HepG2 (cell line): ENCODE data around the gene HBA1. TPM values are rescaled to one million over a fixed set of nuclear protein-coding genes. Genes with fewer than 3 reads are reported as not detected.

ENCODE experiments used
- ATAC-seq: fragments of 200-7000 bp; cut with Tn5 transposase; 3 replicates; pipeline ENCODE4 v1.9.1; 2020; ENCODE audit warnings: mild to moderate bottlenecking, moderate library complexity
- BruUV-seq: library from RNA; stranded (reverse); fragments of 400-500 nt; replicated peaks from 2 replicates; lab custom pipeline; 2021; lab: Mats Ljungman, UMichigan
- CTCF ChIA-PET: fragments of 300-600 bp; formaldehyde crosslinking; extraction: SDS; loops from one replicate; lab custom pipeline; 2021; ENCODE audit warnings: low total read pairs, inconsistent platforms, low intra/inter-chr PET ratio; lab: Yijun Ruan, JAX
- POLR2A ChIA-PET: fragments of 350-600 bp; sonication (Branson Sonifier 250); formaldehyde crosslinking; loops from one replicate; lab custom pipeline; 2020; ENCODE audit warnings: antibody characterized with exemption, inconsistent platforms; lab: Yijun Ruan, JAX
- DNase-seq: peaks from one replicate; pipeline ENCODE4 v3.0.0-alpha.2; 2015; ENCODE audit warnings: low spot score
- FAIRE-seq: peaks from 3 replicates; lab custom pipeline; 2011; peaks lifted over from hg19 to GRCh38; lab: Jason Lieb, UNC
- H2AFZ ChIP-seq: one replicate; pipeline ENCODE4 v1.6.1; 2011; ENCODE audit warnings: low read length, inconsistent platforms
- H3K27ac ChIP-seq: fragments of 300-600 bp; 3 replicates; pipeline ENCODE4 v1.8.0; 2011; ENCODE audit warnings: mixed run types, mild to moderate bottlenecking, mixed read lengths, low read length, inconsistent platforms; ENCODE audit not compliant: insufficient read depth; ENCODE audit errors: extremely low read length
- H3K27me3 ChIP-seq, 2 experiments: fragments of 200-600 bp in 1 of 2; 2 replicates in 1 of 2; 3 replicates in 1 of 2; pipeline versions ENCODE4 v1.6.0 to v1.8.0; 2011; ENCODE audit warnings: low read length in 2 of 2, mild to moderate bottlenecking in 2 of 2, moderate library complexity in 2 of 2, inconsistent platforms in 1 of 2; ENCODE audit not compliant: insufficient read depth in 2 of 2, control insufficient read depth in 1 of 2
- H3K36me3 ChIP-seq, 2 experiments: fragments of 200-600 bp in 1 of 2; replicated peaks in 1 of 2; 2 replicates in 1 of 2; 3 replicates in 1 of 2; pipeline versions ENCODE4 v1.5.1 to v1.8.0; 2011; ENCODE audit warnings: low read length in 2 of 2, inconsistent platforms in 1 of 2; ENCODE audit not compliant: insufficient read depth in 2 of 2, control insufficient read depth in 1 of 2
- H3K4me1 ChIP-seq: 2 replicates; pipeline ENCODE4 v1.5.1; 2012; ENCODE audit warnings: low read length, inconsistent platforms; ENCODE audit not compliant: insufficient read depth
- H3K4me2 ChIP-seq: 2 replicates; pipeline ENCODE4 v1.6.0; 2011; ENCODE audit warnings: low read depth, low read length, inconsistent platforms
- H3K4me3 ChIP-seq, 3 experiments: fragments of 200-600 bp in 1 of 3; sonication (generic), shearing (Covaris generic) in 1 of 3; replicated peaks in 1 of 3; 2 replicates each; pipeline ENCODE4 v1.5.1; 2011 to 2016; ENCODE audit warnings: low read length in 3 of 3, inconsistent platforms in 2 of 3, low read depth in 2 of 3, mild to moderate bottlenecking in 2 of 3, control low read depth in 1 of 3, mixed read lengths in 1 of 3; ENCODE audit not compliant: insufficient read depth in 1 of 3
- H3K79me2 ChIP-seq: one replicate; pipeline ENCODE4 v1.6.1; 2011; ENCODE audit warnings: low read length, inconsistent platforms; ENCODE audit not compliant: insufficient read depth
- H3K9ac ChIP-seq: 2 replicates; pipeline ENCODE4 v1.6.0; 2011; ENCODE audit warnings: mild to moderate bottlenecking, low read depth, low read length, inconsistent platforms; ENCODE audit not compliant: insufficient read depth
- H3K9me3 ChIP-seq: 2 replicates; pipeline ENCODE4 v1.5.1; 2012; ENCODE audit warnings: mild to moderate bottlenecking, low read length
- H4K20me1 ChIP-seq: 2 replicates; pipeline ENCODE4 v1.6.0; 2011; ENCODE audit warnings: inconsistent platforms, mild to moderate bottlenecking, low read length, moderate library complexity; ENCODE audit not compliant: insufficient read depth
- AKAP8 ChIP-seq: sonication (generic); formaldehyde crosslinking; IDR thresholded peaks from 2 replicates; pipeline ENCODE4 v1.5.1; 2020; ENCODE audit warnings: mild to moderate bottlenecking, missing genetic modification reagents
- ATF1 ChIP-seq: IDR thresholded peaks from 2 replicates; pipeline ENCODE4 v1.6.1; 2016; ENCODE audit warnings: mild to moderate bottlenecking, control low read depth
- JARID2 ChIP-seq: sonication (generic); formaldehyde crosslinking; IDR thresholded peaks from 2 replicates; pipeline ENCODE4 v1.8.1; 2023; ENCODE audit warnings: missing genetic modification reagents, inconsistent platforms; ENCODE audit not compliant: insufficient replicate concordance
- MED13 ChIP-seq: sonication (generic); formaldehyde crosslinking; IDR thresholded peaks from 2 replicates; pipeline ENCODE4 v1.5.0; 2020; ENCODE audit warnings: missing genetic modification reagents
- PRPF4 ChIP-seq: fragments of 200-400 bp; formaldehyde crosslinking; IDR thresholded peaks from 2 replicates; pipeline ENCODE4 v1.6.1; 2016; ENCODE audit warnings: low read length, low read depth; ENCODE audit not compliant: poor library complexity, severe bottlenecking
- ZNF234 ChIP-seq: sonication (generic); formaldehyde crosslinking; conservative IDR thresholded peaks from 2 replicates; pipeline ENCODE4 v1.5.1; 2020; ENCODE audit warnings: mild to moderate bottlenecking, missing genetic modification reagents
- ZNF703 ChIP-seq: sonication (generic); formaldehyde crosslinking; IDR thresholded peaks from 2 replicates; pipeline ENCODE4 v1.5.1; 2020; ENCODE audit warnings: missing genetic modification reagents, mild to moderate bottlenecking, moderate library complexity, borderline replicate concordance
- ZNF883 ChIP-seq: sonication (generic); formaldehyde crosslinking; IDR thresholded peaks from 2 replicates; pipeline ENCODE4 v1.5.1; 2020; ENCODE audit warnings: mild to moderate bottlenecking, missing genetic modification reagents; ENCODE audit errors: not compliant biosample characterization
- WGBS: methylation state at CpG from one replicate; pipeline ENCODE4 v1.1.6; 2017; ENCODE audit warnings: low lambda C conversion rate; 5-methylcytosine and 5-hydroxymethylcytosine counted together
- in situ Hi-C: cut with HindIII; loops from 2 replicates; pipeline ENCODE4 v1.10.0; 2017; ENCODE audit warnings: low pct_unique_long_range_greater_than_20kb; ENCODE audit not compliant: extremely low pct_ligation_motif_present
- intact Hi-C: fragments of 100-400 bp; cut with micrococcal nuclease; formaldehyde crosslinking; loops from one replicate; pipeline ENCODE4 v1.10.0; 2022; ENCODE audit not compliant: unreplicated experiment
- polyA plus RNA-seq, 8 experiments: library from polyadenylated mRNA; depleted of rRNA in 3 of 8; stranded (reverse) in 7 of 8; unstranded in 1 of 8; fragments of >200 nt; fragmentation: Illumina TruSeq in 4 of 8; extraction: Trizol in 4 of 8; gene quantifications; 2 replicates each; pipeline versions ENCODE4 v1.2.1 to v1.2.3, GENCODE V29; 2011 to 2016; ENCODE audit warnings: low read depth in 4 of 8, missing spikeins in 1 of 8, mixed read lengths in 1 of 8; ENCODE audit not compliant: insufficient read depth in 1 of 8
- total RNA-seq, 5 experiments: library from RNA; depleted of rRNA; stranded (reverse); fragments of >200 nt; fragmentation: Illumina TruSeq; extraction: Trizol; gene quantifications; 2 replicates each; pipeline ENCODE4 v1.2.3, GENCODE V29; 2016; ENCODE audit warnings: low read depth in 1 of 5
- TF ChIP-seq, protein P1 (sequence below): fragments of 450-650 bp; IDR thresholded peaks from 2 replicates; pipeline ENCODE4 v1.6.1; 2017; ENCODE audit warnings: mild to moderate bottlenecking
- TF ChIP-seq, protein P2 (sequence below): IDR thresholded peaks from 2 replicates; pipeline ENCODE4 v1.6.1; 2018; ENCODE audit warnings: missing genetic modification reagents
- TF ChIP-seq, protein P3 (sequence below): sonication (generic); formaldehyde crosslinking; IDR thresholded peaks from 2 replicates; pipeline ENCODE4 v1.8.0; 2022; ENCODE audit warnings: missing genetic modification reagents, mild to moderate bottlenecking, moderate library complexity, borderline replicate concordance
- TF ChIP-seq, protein P4 (sequence below): sonication (generic); formaldehyde crosslinking; IDR thresholded peaks from 2 replicates; pipeline ENCODE4 v1.5.1; 2020; ENCODE audit warnings: mild to moderate bottlenecking, missing genetic modification reagents, moderate library complexity
- TF ChIP-seq, protein P5 (sequence below): sonication (generic); formaldehyde crosslinking; IDR thresholded peaks from 2 replicates; pipeline ENCODE4 v1.5.0; 2020; ENCODE audit warnings: mild to moderate bottlenecking, missing genetic modification reagents, moderate library complexity
- TF ChIP-seq, protein P6 (sequence below): sonication (generic); formaldehyde crosslinking; IDR thresholded peaks from 2 replicates; pipeline ENCODE4 v1.5.0; 2020; ENCODE audit warnings: missing genetic modification reagents

HBA1 gene
- total and polyA plus RNA-seq, 2 of the 13 experiments (the other 11 are each of a cell fraction or from before 2014, with no cell fraction given), result 0.59 TPM; not detected in 1

DNA sequence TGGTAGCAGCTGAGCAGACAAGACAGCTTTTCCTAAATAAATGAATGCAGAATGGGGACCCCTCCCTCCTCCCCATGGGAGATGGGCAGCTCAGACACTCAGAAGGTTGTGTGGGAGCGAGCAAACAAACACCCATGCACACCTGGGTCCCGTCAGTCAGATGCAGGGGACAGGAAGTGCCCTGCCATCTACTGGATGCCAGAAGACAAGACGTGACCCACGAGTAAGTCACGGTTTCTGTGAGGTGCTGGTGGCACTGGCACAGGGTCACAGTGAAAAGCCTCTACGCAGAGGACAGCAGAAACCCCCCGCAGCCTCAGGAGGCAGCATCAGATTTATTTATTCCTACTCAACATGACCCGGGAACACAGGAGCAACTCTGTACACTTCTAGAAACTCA, 12.2 kb downstream of the HBA1 start:
- ChIA-PET POLR2A (no interaction called here), CTCF (no interaction called here)
- WGBS, result 95% methylated on average over 8 of the region's 8 CpGs
- no TSS peak for BruUV-seq
- in situ Hi-C loops (no loop called here), intact Hi-C loops (no loop called here)
- Histone ChIP-seq H3K9ac (no peak overlapping the region), H3K27ac (no peak overlapping the region), H3K36me3 (peaks cover 28 to 49% of the 10 kb centered on the region in 2 experiments), H3K27me3 (no peaks in the 10 kb centered on the region), H3K4me2 (no peak overlapping the region), H2AFZ (no peak overlapping the region), H3K9me3 (no peaks in the 10 kb centered on the region), H3K4me3 (no peak overlapping the region), H3K79me2 (no peaks in the 10 kb centered on the region), H4K20me1 (0 out of 2 replicates have a peak, but pooled peaks cover 4% of the 10 kb centered on the region), H3K4me1 (no peaks in the 10 kb centered on the region)
- FAIRE-seq (no peak), ATAC-seq (peak; percentile 73), DNase-seq (peak; percentile 26)
- no peak for TF ChIP-seq PRPF4
- TF ChIP-seq MED13, result no peak
- no peak for TF ChIP-seq ZNF703 (CRISPR knock-in tag)
- no peak for TF ChIP-seq JARID2 (CRISPR knock-in tag)
- TF ChIP-seq, protein P1, sequence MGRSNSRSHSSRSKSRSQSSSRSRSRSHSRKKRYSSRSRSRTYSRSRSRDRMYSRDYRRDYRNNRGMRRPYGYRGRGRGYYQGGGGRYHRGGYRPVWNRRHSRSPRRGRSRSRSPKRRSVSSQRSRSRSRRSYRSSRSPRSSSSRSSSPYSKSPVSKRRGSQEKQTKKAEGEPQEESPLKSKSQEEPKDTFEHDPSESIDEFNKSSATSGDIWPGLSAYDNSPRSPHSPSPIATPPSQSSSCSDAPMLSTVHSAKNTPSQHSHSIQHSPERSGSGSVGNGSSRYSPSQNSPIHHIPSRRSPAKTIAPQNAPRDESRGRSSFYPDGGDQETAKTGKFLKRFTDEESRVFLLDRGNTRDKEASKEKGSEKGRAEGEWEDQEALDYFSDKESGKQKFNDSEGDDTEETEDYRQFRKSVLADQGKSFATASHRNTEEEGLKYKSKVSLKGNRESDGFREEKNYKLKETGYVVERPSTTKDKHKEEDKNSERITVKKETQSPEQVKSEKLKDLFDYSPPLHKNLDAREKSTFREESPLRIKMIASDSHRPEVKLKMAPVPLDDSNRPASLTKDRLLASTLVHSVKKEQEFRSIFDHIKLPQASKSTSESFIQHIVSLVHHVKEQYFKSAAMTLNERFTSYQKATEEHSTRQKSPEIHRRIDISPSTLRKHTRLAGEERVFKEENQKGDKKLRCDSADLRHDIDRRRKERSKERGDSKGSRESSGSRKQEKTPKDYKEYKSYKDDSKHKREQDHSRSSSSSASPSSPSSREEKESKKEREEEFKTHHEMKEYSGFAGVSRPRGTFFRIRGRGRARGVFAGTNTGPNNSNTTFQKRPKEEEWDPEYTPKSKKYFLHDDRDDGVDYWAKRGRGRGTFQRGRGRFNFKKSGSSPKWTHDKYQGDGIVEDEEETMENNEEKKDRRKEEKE, result no peak
- no peak for TF ChIP-seq ATF1 (CRISPR knock-in tag)
- TF ChIP-seq, protein P2, sequence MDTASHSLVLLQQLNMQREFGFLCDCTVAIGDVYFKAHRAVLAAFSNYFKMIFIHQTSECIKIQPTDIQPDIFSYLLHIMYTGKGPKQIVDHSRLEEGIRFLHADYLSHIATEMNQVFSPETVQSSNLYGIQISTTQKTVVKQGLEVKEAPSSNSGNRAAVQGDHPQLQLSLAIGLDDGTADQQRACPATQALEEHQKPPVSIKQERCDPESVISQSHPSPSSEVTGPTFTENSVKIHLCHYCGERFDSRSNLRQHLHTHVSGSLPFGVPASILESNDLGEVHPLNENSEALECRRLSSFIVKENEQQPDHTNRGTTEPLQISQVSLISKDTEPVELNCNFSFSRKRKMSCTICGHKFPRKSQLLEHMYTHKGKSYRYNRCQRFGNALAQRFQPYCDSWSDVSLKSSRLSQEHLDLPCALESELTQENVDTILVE, result no peak
- TF ChIP-seq, protein P3, sequence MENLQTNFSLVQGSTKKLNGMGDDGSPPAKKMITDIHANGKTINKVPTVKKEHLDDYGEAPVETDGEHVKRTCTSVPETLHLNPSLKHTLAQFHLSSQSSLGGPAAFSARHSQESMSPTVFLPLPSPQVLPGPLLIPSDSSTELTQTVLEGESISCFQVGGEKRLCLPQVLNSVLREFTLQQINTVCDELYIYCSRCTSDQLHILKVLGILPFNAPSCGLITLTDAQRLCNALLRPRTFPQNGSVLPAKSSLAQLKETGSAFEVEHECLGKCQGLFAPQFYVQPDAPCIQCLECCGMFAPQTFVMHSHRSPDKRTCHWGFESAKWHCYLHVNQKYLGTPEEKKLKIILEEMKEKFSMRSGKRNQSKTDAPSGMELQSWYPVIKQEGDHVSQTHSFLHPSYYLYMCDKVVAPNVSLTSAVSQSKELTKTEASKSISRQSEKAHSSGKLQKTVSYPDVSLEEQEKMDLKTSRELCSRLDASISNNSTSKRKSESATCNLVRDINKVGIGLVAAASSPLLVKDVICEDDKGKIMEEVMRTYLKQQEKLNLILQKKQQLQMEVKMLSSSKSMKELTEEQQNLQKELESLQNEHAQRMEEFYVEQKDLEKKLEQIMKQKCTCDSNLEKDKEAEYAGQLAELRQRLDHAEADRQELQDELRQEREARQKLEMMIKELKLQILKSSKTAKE (CRISPR knock-in tag), result no peak
- no peak for TF ChIP-seq AKAP8 (CRISPR knock-in tag)
- TF ChIP-seq, protein P4, sequence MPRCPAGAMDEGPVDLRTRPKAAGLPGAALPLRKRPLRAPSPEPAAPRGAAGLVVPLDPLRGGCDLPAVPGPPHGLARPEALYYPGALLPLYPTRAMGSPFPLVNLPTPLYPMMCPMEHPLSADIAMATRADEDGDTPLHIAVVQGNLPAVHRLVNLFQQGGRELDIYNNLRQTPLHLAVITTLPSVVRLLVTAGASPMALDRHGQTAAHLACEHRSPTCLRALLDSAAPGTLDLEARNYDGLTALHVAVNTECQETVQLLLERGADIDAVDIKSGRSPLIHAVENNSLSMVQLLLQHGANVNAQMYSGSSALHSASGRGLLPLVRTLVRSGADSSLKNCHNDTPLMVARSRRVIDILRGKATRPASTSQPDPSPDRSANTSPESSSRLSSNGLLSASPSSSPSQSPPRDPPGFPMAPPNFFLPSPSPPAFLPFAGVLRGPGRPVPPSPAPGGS (CRISPR knock-in tag), result no peak
- TF ChIP-seq, protein P5, sequence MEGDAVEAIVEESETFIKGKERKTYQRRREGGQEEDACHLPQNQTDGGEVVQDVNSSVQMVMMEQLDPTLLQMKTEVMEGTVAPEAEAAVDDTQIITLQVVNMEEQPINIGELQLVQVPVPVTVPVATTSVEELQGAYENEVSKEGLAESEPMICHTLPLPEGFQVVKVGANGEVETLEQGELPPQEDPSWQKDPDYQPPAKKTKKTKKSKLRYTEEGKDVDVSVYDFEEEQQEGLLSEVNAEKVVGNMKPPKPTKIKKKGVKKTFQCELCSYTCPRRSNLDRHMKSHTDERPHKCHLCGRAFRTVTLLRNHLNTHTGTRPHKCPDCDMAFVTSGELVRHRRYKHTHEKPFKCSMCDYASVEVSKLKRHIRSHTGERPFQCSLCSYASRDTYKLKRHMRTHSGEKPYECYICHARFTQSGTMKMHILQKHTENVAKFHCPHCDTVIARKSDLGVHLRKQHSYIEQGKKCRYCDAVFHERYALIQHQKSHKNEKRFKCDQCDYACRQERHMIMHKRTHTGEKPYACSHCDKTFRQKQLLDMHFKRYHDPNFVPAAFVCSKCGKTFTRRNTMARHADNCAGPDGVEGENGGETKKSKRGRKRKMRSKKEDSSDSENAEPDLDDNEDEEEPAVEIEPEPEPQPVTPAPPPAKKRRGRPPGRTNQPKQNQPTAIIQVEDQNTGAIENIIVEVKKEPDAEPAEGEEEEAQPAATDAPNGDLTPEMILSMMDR (CRISPR knock-in tag), result peak; percentile 44
- TF ChIP-seq ZNF234 (CRISPR knock-in tag), result no peak
- TF ChIP-seq, protein P6, sequence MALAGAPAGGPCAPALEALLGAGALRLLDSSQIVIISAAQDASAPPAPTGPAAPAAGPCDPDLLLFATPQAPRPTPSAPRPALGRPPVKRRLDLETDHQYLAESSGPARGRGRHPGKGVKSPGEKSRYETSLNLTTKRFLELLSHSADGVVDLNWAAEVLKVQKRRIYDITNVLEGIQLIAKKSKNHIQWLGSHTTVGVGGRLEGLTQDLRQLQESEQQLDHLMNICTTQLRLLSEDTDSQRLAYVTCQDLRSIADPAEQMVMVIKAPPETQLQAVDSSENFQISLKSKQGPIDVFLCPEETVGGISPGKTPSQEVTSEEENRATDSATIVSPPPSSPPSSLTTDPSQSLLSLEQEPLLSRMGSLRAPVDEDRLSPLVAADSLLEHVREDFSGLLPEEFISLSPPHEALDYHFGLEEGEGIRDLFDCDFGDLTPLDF, result no peak
- no peak for TF ChIP-seq ZNF883 (CRISPR knock-in tag)
